Measurements from ENCODE around the gene TERT. TPM values are rescaled to one million over a fixed set of nuclear protein-coding genes. Genes with fewer than 3 reads are reported as not detected.

The TERT gene
- total and polyA plus RNA-seq, 4 donors = 0.02 TPM; not detected in 3

DNA sequence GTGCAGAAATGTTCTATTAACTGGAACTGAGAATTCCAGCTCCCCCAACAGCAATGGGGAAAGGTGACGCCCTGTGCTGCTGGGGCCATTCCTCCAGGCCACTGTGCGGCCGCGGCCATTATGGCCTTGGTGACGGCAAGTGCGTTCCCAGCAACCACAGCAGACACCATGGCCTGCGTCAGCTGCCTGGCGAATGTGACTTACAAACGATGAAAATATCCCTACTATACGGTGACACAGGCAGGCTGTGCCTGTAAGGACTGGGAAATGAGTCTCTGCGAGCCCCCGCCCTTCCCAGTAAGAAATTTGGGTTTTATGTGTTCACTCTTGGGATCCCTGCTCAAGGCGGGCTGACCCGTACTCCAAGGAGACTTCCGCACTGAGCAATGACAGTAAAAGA lies 29.4 kb upstream of the TERT start:
- ATAC-seq (ENCODE audit: insufficient read depth, low FRiP score) (no peak), DNase-seq (peak in 1 of 3 donors; percentile 4)
- 97 to 98% methylated on average over 15 of the region's 15 CpGs for WGBS, 2 donors
- peaks cover 0 to 2% (median 0%) of the 10 kb centered on the region in 4 donors for H3K9me3 ChIP-seq (ENCODE audit: control insufficient read depth in 4 of 4, insufficient read depth in 3 of 4, low read length in 3 of 4)
- H3K9ac ChIP-seq (ENCODE audit: insufficient read depth in 1 of 2, low read length in 2 of 2) = no peak overlapping the region
- H3K36me3 ChIP-seq (ENCODE audit: control insufficient read depth in 4 of 4, insufficient read depth in 4 of 4, low read length in 4 of 4) = peaks cover 12 to 66% (median 17%) of the 10 kb centered on the region in 4 donors
- TF ChIP-seq, protein P1, sequence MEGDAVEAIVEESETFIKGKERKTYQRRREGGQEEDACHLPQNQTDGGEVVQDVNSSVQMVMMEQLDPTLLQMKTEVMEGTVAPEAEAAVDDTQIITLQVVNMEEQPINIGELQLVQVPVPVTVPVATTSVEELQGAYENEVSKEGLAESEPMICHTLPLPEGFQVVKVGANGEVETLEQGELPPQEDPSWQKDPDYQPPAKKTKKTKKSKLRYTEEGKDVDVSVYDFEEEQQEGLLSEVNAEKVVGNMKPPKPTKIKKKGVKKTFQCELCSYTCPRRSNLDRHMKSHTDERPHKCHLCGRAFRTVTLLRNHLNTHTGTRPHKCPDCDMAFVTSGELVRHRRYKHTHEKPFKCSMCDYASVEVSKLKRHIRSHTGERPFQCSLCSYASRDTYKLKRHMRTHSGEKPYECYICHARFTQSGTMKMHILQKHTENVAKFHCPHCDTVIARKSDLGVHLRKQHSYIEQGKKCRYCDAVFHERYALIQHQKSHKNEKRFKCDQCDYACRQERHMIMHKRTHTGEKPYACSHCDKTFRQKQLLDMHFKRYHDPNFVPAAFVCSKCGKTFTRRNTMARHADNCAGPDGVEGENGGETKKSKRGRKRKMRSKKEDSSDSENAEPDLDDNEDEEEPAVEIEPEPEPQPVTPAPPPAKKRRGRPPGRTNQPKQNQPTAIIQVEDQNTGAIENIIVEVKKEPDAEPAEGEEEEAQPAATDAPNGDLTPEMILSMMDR (IDR thresholded peaks at IDR 0.05; ENCODE audit: control extremely low read depth, extremely low read depth) = no peak
- no peaks in the 10 kb centered on the region for H3K27me3 ChIP-seq (ENCODE audit: control insufficient read depth in 3 of 3, insufficient read depth in 3 of 3, low read length in 2 of 3)
- H3K27ac ChIP-seq (ENCODE audit: low read depth in 1 of 2, low read length in 1 of 2) = no peak overlapping the region
- H3K4me1 ChIP-seq (ENCODE audit: control insufficient read depth in 5 of 5, insufficient read depth in 5 of 5, low read length in 5 of 5) = no peaks in the 10 kb centered on the region
- no peak overlapping the region for H3K4me3 ChIP-seq

DNA sequence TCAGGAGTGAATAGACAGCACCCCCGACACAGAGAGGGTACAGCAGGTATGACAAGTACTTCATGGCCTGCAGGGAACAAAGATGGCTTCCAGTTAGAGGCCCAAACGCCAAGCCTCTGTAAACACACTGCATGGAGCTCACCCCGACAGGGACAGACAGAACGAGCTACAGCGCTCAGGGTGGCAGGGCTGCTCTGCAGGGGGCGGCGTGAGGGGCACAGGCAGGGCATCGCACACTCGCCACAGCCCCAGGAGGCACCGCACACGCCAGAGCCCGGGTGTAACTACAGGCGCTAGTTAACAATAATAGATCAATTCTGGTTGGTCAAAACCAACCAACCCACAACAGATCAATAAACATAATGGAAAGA lies 28.9 kb upstream of the TERT start:
- no peak overlapping the region for H3K4me3 ChIP-seq
- DNase-seq (no peak), ATAC-seq (ENCODE audit: insufficient read depth, low FRiP score) (no peak)
- H3K9me3 ChIP-seq (ENCODE audit: control insufficient read depth in 4 of 4, insufficient read depth in 3 of 4, low read length in 3 of 4) = peaks cover 0 to 2% (median 0%) of the 10 kb centered on the region in 4 donors
- no peak overlapping the region for H3K27ac ChIP-seq (ENCODE audit: low read depth in 1 of 2, low read length in 1 of 2)
- TF ChIP-seq, protein P1 (IDR thresholded peaks at IDR 0.05; ENCODE audit: control extremely low read depth, extremely low read depth) = no peak
- H3K4me1 ChIP-seq (ENCODE audit: control insufficient read depth in 5 of 5, insufficient read depth in 5 of 5, low read length in 5 of 5) = no peaks in the 10 kb centered on the region
- no peak overlapping the region for H3K9ac ChIP-seq (ENCODE audit: insufficient read depth in 1 of 2, low read length in 2 of 2)
- H3K27me3 ChIP-seq (ENCODE audit: control insufficient read depth in 3 of 3, insufficient read depth in 3 of 3, low read length in 2 of 3) = no peaks in the 10 kb centered on the region
- peaks cover 12 to 67% (median 18%) of the 10 kb centered on the region in 4 donors for H3K36me3 ChIP-seq (ENCODE audit: control insufficient read depth in 4 of 4, insufficient read depth in 4 of 4, low read length in 4 of 4)
- 94 to 97% methylated on average over 13 of the region's 13 CpGs for WGBS, 2 donors

DNA sequence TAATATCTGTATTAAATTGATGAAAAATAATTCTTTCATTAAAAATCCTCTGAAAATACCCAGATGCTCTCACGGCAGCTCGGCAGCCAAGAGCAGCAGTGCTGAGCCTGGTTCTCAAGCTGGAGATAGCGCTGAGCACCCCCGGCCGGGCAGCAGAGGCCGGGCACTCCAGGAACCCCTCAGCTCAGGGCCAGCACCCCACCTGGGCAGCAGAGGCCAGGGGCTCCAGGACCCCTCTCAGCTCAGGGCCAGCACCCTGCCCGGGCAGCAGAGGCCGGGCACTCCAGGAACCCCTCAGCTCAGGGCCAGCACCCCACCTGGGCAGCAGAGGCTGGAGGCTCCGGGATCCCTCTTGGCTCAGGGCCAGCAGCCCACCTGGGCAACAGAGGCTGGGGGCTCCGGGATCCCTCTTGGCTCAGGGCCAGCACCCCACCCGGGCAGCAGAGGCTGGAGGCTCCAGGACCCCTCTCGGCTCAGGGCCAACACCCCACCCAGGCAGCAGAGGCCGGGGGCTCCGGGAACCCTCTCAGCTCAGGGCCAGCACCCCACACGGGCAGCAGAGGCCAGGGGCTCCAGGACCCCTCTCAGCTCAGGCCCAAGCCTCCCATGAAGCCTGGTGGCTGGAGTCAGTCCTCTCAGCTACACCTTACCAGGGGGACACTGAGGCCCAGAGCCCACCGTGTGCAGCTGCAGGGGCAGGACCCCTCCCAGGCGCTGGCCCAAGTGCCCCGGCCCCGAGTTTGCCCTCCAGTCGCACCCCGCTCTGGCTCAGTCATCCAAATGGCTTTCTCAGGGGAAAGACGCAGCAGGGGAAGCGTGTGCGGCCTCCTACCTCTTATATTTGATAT lies 28.3 kb upstream of the TERT start:
- H3K4me3 ChIP-seq = no peak overlapping the region
- TF ChIP-seq, protein P1 (IDR thresholded peaks at IDR 0.05; ENCODE audit: control extremely low read depth, extremely low read depth) = no peak
- peaks cover 12 to 73% (median 19%) of the 10 kb centered on the region in 4 donors for H3K36me3 ChIP-seq (ENCODE audit: control insufficient read depth in 4 of 4, insufficient read depth in 4 of 4, low read length in 4 of 4)
- no peak for ATAC-seq (ENCODE audit: insufficient read depth, low FRiP score)
- peaks cover 0 to 2% (median 0%) of the 10 kb centered on the region in 4 donors for H3K9me3 ChIP-seq (ENCODE audit: control insufficient read depth in 4 of 4, insufficient read depth in 3 of 4, low read length in 3 of 4)
- no peaks in the 10 kb centered on the region for H3K4me1 ChIP-seq (ENCODE audit: control insufficient read depth in 5 of 5, insufficient read depth in 5 of 5, low read length in 5 of 5)
- H3K27ac ChIP-seq (ENCODE audit: low read depth in 1 of 2, low read length in 1 of 2) = no peak overlapping the region
- WGBS, 2 donors = 90 to 94% methylated on average over 24 of the region's 24 CpGs
- DNase-seq = peak in 1 of 3 donors; percentile 7
- no peaks in the 10 kb centered on the region for H3K27me3 ChIP-seq (ENCODE audit: control insufficient read depth in 3 of 3, insufficient read depth in 3 of 3, low read length in 2 of 3)
- no peak overlapping the region for H3K9ac ChIP-seq (ENCODE audit: insufficient read depth in 1 of 2, low read length in 2 of 2)
